GM12878 (cell line): ENCODE results near the gene ANKRD42. TPM values are rescaled to one million over a fixed set of nuclear protein-coding genes. Genes with fewer than 3 reads are reported as not detected.

Source experiments
- ATAC-seq: fragments of 200-7000 bp; cut with Tn5 transposase; 3 replicates; pipeline ENCODE4 v1.9.1; 2020; ENCODE audit warnings: mild to moderate bottlenecking, moderate library complexity
- BruUV-seq: library from RNA; stranded (reverse); fragments of 400-500 nt; replicated peaks from 2 replicates; lab custom pipeline; 2021; lab: Mats Ljungman, UMichigan
- CTCF ChIA-PET: fragments of 300-600 bp; sonication (Branson Sonifier 250); formaldehyde crosslinking; extraction: SDS; loops from one replicate; lab custom pipeline; 2021; ENCODE audit warnings: inconsistent platforms; lab: Yijun Ruan, JAX
- POLR2A ChIA-PET: fragments of 350-600 bp; formaldehyde crosslinking; extraction: SDS; loops from one replicate; lab custom pipeline; 2021; ENCODE audit warnings: inconsistent platforms; lab: Charles Lee
- RAD21 ChIA-PET: fragments of 300-600 bp; sonication (Branson Sonifier 250); formaldehyde crosslinking; loops from one replicate; lab custom pipeline; 2023; ENCODE audit warnings: antibody characterized with exemption; ENCODE audit not compliant: unreplicated experiment; lab: Charles Lee
- SMC1A ChIA-PET: fragments of 300-600 bp; sonication (Branson Sonifier 250); formaldehyde crosslinking; loops from one replicate; lab custom pipeline; 2023; ENCODE audit not compliant: unreplicated experiment, uncharacterized antibody; lab: Charles Lee
- DNase-seq: peaks from one replicate; pipeline ENCODE4 v3.0.0-alpha.2; 2011; ENCODE audit warnings: low read depth, low spot score
- FAIRE-seq: peaks from 3 replicates; lab custom pipeline; 2011; peaks lifted over from hg19 to GRCh38; lab: Jason Lieb, UNC
- H2AFZ ChIP-seq: 2 replicates; pipeline ENCODE4 v1.6.0; 2011; ENCODE audit warnings: low read depth, low read length, control low read depth; ENCODE audit not compliant: control insufficient read depth
- H3K27ac ChIP-seq: 2 replicates; pipeline ENCODE4 v1.5.1; 2011; ENCODE audit warnings: control low read depth; ENCODE audit not compliant: control insufficient read depth, insufficient read depth
- H3K27me3 ChIP-seq, 2 experiments: replicated peaks in 1 of 2; 2 replicates each; pipeline versions ENCODE4 v1.6.0 to v1.6.1; 2011; ENCODE audit warnings: low read length in 1 of 2; ENCODE audit not compliant: control insufficient read depth in 2 of 2, insufficient read depth in 2 of 2
- H3K36me3 ChIP-seq, 2 experiments: 2 replicates each; pipeline ENCODE4 v1.5.1; 2011; ENCODE audit warnings: low read length in 1 of 2; ENCODE audit not compliant: control insufficient read depth in 2 of 2, insufficient read depth in 2 of 2
- H3K4me1 ChIP-seq: 2 replicates; pipeline ENCODE4 v1.6.1; 2011; ENCODE audit warnings: mild to moderate bottlenecking, low read length, moderate library complexity, mixed read lengths; ENCODE audit not compliant: control insufficient read depth, insufficient read depth
- H3K4me2 ChIP-seq: 2 replicates; pipeline ENCODE4 v1.6.0; 2011; ENCODE audit warnings: control low read depth; ENCODE audit not compliant: control insufficient read depth, insufficient read depth
- H3K4me3 ChIP-seq: fragments of 200-600 bp; sonication (generic); 2 replicates; pipeline ENCODE4 v1.5.1; 2016
- H3K79me2 ChIP-seq: 2 replicates; pipeline ENCODE4 v1.6.0; 2011; ENCODE audit warnings: low read length; ENCODE audit not compliant: control insufficient read depth, insufficient read depth
- H3K9ac ChIP-seq: 2 replicates; pipeline ENCODE4 v1.8.0; 2011; ENCODE audit warnings: low read length, control low read depth, mixed read lengths; ENCODE audit not compliant: control insufficient read depth, insufficient read depth
- H3K9me3 ChIP-seq: replicated peaks from 3 replicates; pipeline ENCODE4 v1.5.1; 2011; ENCODE audit warnings: mild to moderate bottlenecking, low read length; ENCODE audit not compliant: control insufficient read depth, insufficient read depth
- H4K20me1 ChIP-seq: 2 replicates; pipeline ENCODE4 v1.6.0; 2011; ENCODE audit not compliant: control insufficient read depth, insufficient read depth
- BHLHE40 ChIP-seq, 2 experiments: fragments of 450-650 bp in 1 of 2; IDR thresholded peaks; 2 replicates each; pipeline ENCODE4 v1.6.1; 2011 to 2017; ENCODE audit warnings: low read depth in 2 of 2, borderline replicate concordance in 1 of 2, improper control_type of control experiment in 1 of 2, low read length in 1 of 2, mild to moderate bottlenecking in 1 of 2
- CBFB ChIP-seq: IDR thresholded peaks from 2 replicates; pipeline ENCODE4 v1.6.1; 2016; ENCODE audit warnings: antibody characterized with exemption, low read depth
- GABPA ChIP-seq: IDR thresholded peaks from 2 replicates; pipeline ENCODE4 v1.6.1; 2014; ENCODE audit warnings: antibody characterized with exemption, low read depth, mild to moderate bottlenecking, inconsistent platforms
- IKZF1 ChIP-seq: fragments of 450-650 bp; conservative IDR thresholded peaks from 2 replicates; pipeline ENCODE4 v1.6.1; 2017; ENCODE audit warnings: antibody characterized with exemption, mild to moderate bottlenecking
- IKZF2 ChIP-seq, 2 experiments: fragments of 450-650 bp; IDR thresholded peaks; 2 replicates each; pipeline ENCODE4 v1.6.1; 2017; ENCODE audit warnings: mild to moderate bottlenecking in 2 of 2, moderate library complexity in 2 of 2
- JUNB ChIP-seq: IDR thresholded peaks from 2 replicates; pipeline ENCODE4 v1.6.1; 2016; ENCODE audit warnings: antibody characterized with exemption, mild to moderate bottlenecking
- MTA3 ChIP-seq: IDR thresholded peaks from 2 replicates; pipeline ENCODE4 v1.6.1; 2012; ENCODE audit warnings: low read length, inconsistent platforms, borderline replicate concordance
- NR2F1 ChIP-seq: fragments of 450-650 bp; conservative IDR thresholded peaks from 2 replicates; pipeline ENCODE4 v1.6.1; 2017; ENCODE audit warnings: mild to moderate bottlenecking
- POLR2AphosphoS5 ChIP-seq: IDR thresholded peaks from 2 replicates; pipeline ENCODE4 v1.6.1; 2011; ENCODE audit warnings: mild to moderate bottlenecking, low read length, inconsistent platforms
- SMARCA5 ChIP-seq: fragments of 450-650 bp; IDR thresholded peaks from 2 replicates; pipeline ENCODE4 v1.6.1; 2017; ENCODE audit warnings: mild to moderate bottlenecking
- SRF ChIP-seq, 2 experiments: IDR thresholded peaks; 2 replicates each; pipeline ENCODE4 v1.6.1; 2011; ENCODE audit warnings: low read depth in 2 of 2, low read length in 2 of 2, mild to moderate bottlenecking in 1 of 2, moderate library complexity in 1 of 2
- TARDBP ChIP-seq: IDR thresholded peaks from 2 replicates; pipeline ENCODE4 v1.6.1; 2016; ENCODE audit warnings: borderline replicate concordance
- TCF3 ChIP-seq: IDR thresholded peaks from 2 replicates; pipeline ENCODE4 v1.6.1; 2012; ENCODE audit warnings: low read depth, mild to moderate bottlenecking, low read length, borderline replicate concordance; ENCODE audit not compliant: insufficient read depth
- YBX1 ChIP-seq: fragments of 450-650 bp; IDR thresholded peaks from 2 replicates; pipeline ENCODE4 v1.6.1; 2016; ENCODE audit warnings: antibody characterized with exemption
- WGBS: methylation state at CpG from one replicate; pipeline ENCODE4 v1.1.6; 2016; ENCODE audit warnings: low lambda C conversion rate; ENCODE audit not compliant: insufficient replicate concordance, insufficient coverage; ENCODE audit errors: missing lambda C conversion rate; 5-methylcytosine and 5-hydroxymethylcytosine counted together
- in situ Hi-C: fragments of 300-500 bp; cut with MboI; formaldehyde crosslinking; loops from 9 replicates; pipeline ENCODE4 v1.14.3; 2018; ENCODE audit warnings: mixed read lengths
- intact Hi-C: fragments of 100-400 bp; cut with micrococcal nuclease; formaldehyde crosslinking; loops from one replicate; pipeline ENCODE4 v1.14.2; 2022; ENCODE audit not compliant: unreplicated experiment
- polyA plus RNA-seq, 11 experiments: library from polyadenylated mRNA; depleted of rRNA in 4 of 11; unstranded in 6 of 11; stranded (reverse) in 5 of 11; fragments of >200 nt; fragmentation: Nextera tagmentation in 4 of 11; fragmentation: Illumina TruSeq in 1 of 11; extraction: Ambion mirVana in 4 of 11; extraction: Trizol in 1 of 11; gene quantifications; 1 replicate in 1 of 11; 2 replicates in 10 of 11; pipeline versions ENCODE4 v1.2.1 to v1.2.3, GENCODE V29; 2011 to 2016; ENCODE audit warnings: inconsistent platforms in 2 of 11, missing spikeins in 2 of 11, low read depth in 1 of 11
- total RNA-seq, 4 experiments: library from RNA; depleted of rRNA in 3 of 4; stranded (reverse); fragments of >200 nt in 3 of 4; fragmentation: Illumina TruSeq in 1 of 4; extraction: Trizol in 1 of 4; gene quantifications; 2 replicates each; pipeline versions ENCODE4 v1.2.1 to v1.2.3, GENCODE V29; 2013 to 2021
- TF ChIP-seq, protein P1 (sequence below): fragments of 450-650 bp; formaldehyde crosslinking; IDR thresholded peaks from 2 replicates; pipeline ENCODE4 v1.5.0; 2022; ENCODE audit warnings: mild to moderate bottlenecking, missing genetic modification characterization

ANKRD42 gene
- total and polyA plus RNA-seq, 10 of the 15 experiments (the other 5 are each of a cell fraction or from before 2014, with no cell fraction given) = 0.68 to 3.2 (median 2.0) TPM

DNA sequence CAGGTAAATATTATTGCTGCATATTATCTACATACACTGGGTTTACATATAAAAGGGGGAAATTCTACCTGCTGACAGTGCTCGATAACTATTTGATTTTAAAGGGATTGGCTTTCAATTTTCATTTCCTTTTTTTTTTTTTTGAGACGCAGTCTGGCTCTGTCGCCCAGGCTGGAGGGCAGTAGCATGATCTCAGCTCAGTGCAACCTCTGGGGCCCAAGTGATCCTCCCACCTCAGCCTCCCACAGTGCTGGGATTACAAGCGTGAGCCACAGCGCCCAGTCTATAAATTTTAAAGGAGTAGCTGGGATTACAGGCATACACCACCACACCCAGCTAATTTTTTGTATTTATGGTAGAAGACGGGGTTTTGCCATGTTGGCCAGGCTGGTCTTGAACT, 39.7 kb upstream of the ANKRD42 start:
- Histone ChIP-seq H4K20me1 (no peaks in the 10 kb centered on the region; the same call in 1 of the 2 replicates), H3K9me3 (no peaks in the 10 kb centered on the region), H3K4me3 (no peak overlapping the region), H3K9ac (no peak overlapping the region), H3K4me1 (peaks cover 3% of the 10 kb centered on the region; the same call in 1 of the 2 replicates), H3K27me3 (no peaks in the 10 kb centered on the region), H3K36me3 (0 out of 4 replicates have a peak, but pooled peaks cover 0 to under 1% of the 10 kb centered on the region in 2 experiments), H3K27ac (no peak overlapping the region), H3K79me2 (peaks cover 22% of the 10 kb centered on the region), H2AFZ (no peak overlapping the region), H3K4me2 (no peak overlapping the region)
- CTCF ChIA-PET = interaction anchor here (0.6 to 4.3 kb wide), 4 partner anchors 13 to 252 kb away, joined by 3 to 18 read pairs (median 4); partner anchors contain the start of gene DDIAS
- SMC1A ChIA-PET = interaction anchor here (3.9 kb wide), 1 partner anchor 80 kb away, joined by 48 read pairs; the partner anchor contains the start of gene RAB30
- no TSS peak for BruUV-seq
- FAIRE-seq (no peak), DNase-seq (no peak), ATAC-seq (no peak)
- POLR2A ChIA-PET = interaction anchor here (0.7 to 1.1 kb wide), 5 partner anchors 16 to 365 kb away, joined by 3 to 6 read pairs (median 3); partner anchors contain the start of gene RAB30
- RAD21 ChIA-PET = no interaction called here
- TF ChIP-seq JUNB = no peak
- no peak for TF ChIP-seq IKZF2 (IDR thresholded peaks at IDR 0.05)
- TF ChIP-seq MTA3 = no peak
- TF ChIP-seq CBFB = no peak
- TF ChIP-seq NR2F1 = no peak
- no peak for TF ChIP-seq SMARCA5
- no peak for TF ChIP-seq POLR2AphosphoS5
- TF ChIP-seq GABPA = no peak
- TF ChIP-seq TARDBP = no peak
- TF ChIP-seq TCF3 = no peak
- no peak for TF ChIP-seq YBX1
- TF ChIP-seq, protein P1, sequence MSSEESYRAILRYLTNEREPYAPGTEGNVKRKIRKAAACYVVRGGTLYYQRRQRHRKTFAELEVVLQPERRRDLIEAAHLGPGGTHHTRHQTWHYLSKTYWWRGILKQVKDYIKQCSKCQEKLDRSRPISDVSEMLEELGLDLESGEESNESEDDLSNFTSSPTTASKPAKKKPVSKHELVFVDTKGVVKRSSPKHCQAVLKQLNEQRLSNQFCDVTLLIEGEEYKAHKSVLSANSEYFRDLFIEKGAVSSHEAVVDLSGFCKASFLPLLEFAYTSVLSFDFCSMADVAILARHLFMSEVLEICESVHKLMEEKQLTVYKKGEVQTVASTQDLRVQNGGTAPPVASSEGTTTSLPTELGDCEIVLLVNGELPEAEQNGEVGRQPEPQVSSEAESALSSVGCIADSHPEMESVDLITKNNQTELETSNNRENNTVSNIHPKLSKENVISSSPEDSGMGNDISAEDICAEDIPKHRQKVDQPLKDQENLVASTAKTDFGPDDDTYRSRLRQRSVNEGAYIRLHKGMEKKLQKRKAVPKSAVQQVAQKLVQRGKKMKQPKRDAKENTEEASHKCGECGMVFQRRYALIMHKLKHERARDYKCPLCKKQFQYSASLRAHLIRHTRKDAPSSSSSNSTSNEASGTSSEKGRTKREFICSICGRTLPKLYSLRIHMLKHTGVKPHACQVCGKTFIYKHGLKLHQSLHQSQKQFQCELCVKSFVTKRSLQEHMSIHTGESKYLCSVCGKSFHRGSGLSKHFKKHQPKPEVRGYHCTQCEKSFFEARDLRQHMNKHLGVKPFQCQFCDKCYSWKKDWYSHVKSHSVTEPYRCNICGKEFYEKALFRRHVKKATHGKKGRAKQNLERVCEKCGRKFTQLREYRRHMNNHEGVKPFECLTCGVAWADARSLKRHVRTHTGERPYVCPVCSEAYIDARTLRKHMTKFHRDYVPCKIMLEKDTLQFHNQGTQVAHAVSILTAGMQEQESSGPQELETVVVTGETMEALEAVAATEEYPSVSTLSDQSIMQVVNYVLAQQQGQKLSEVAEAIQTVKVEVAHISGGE = no peak
- TF ChIP-seq SRF (IDR thresholded peaks at IDR 0.05; ENCODE audit: low read depth in 2 of 2, low read length in 2 of 2) = no peak
- TF ChIP-seq BHLHE40 (IDR thresholded peaks at IDR 0.05; ENCODE audit: borderline replicate concordance in 1 of 2, low read depth in 2 of 2, low read length in 1 of 2) = no peak
- no peak for TF ChIP-seq IKZF1
- intact Hi-C loops (no loop called here), in situ Hi-C loops (no loop called here)
- WGBS = 83% methylated on average over 4 of the region's 6 CpGs
